Measurements from ENCODE around the gene FKBP5.
"Not testable (repeated sequence)": the region's sequence is repeated elsewhere in the genome, so short reads cannot be mapped to it uniquely, and the experiment has no call there.

The FKBP5 gene

GRCh38 chr6:35688605-35689322 lies at the start of gene FKBP5:
Gene FKBP5, minus strand, starts transcription at chr6:35688915. Its CDS starts 46,091 bp downstream, at chr6:35642824.
- no peak for FAIRE-seq

- FAIRE-seq, result peak; percentile 91
Measured at GRCh38 chr6:35737413-35738211, 48.9 kb upstream of the FKBP5 start.

GRCh38 chr6:35736982-35737412 lies 48.3 kb upstream of the FKBP5 start, which contains the start of gene ARMC12:
Gene ARMC12, plus strand, starts transcription at chr6:35737032. Its CDS starts 77 bp downstream, at chr6:35737109.
- no peak for FAIRE-seq

GRCh38 chr6:35736253-35736894 lies 47.7 kb upstream of the FKBP5 start:
- no peak for FAIRE-seq

- no peak for FAIRE-seq
Measured at GRCh38 chr6:35735452-35735851, 46.7 kb upstream of the FKBP5 start.

- FAIRE-seq, result not testable (repeated sequence)
Measured at GRCh38 chr6:35734319-35734718, 45.6 kb upstream of the FKBP5 start.

GRCh38 chr6:35733633-35734032 lies 44.9 kb upstream of the FKBP5 start:
- no peak for FAIRE-seq

GRCh38 chr6:35731736-35732532 lies 43.2 kb upstream of the FKBP5 start:
- no peak for FAIRE-seq

- FAIRE-seq, result no peak
Measured at GRCh38 chr6:35731414-35731735, 42.7 kb upstream of the FKBP5 start.

GRCh38 chr6:35730745-35731413 lies 42.2 kb upstream of the FKBP5 start:
- FAIRE-seq, result no peak

GRCh38 chr6:35729722-35730121 lies 41.0 kb upstream of the FKBP5 start:
- no peak for FAIRE-seq

GRCh38 chr6:35728683-35729678 lies 40.3 kb upstream of the FKBP5 start:
- FAIRE-seq, result no peak

- no peak for FAIRE-seq
Measured at GRCh38 chr6:35727935-35728682, 39.4 kb upstream of the FKBP5 start.

- FAIRE-seq, result no peak
Measured at GRCh38 chr6:35727231-35727934, 38.7 kb upstream of the FKBP5 start.

GRCh38 chr6:35725721-35726438 lies 37.2 kb upstream of the FKBP5 start:
- FAIRE-seq, result no peak

GRCh38 chr6:35725081-35725708 lies 36.5 kb upstream of the FKBP5 start:
- FAIRE-seq, result no peak

GRCh38 chr6:35724471-35724870 lies 35.8 kb upstream of the FKBP5 start:
- FAIRE-seq, result no peak

GRCh38 chr6:35724059-35724458 lies 35.3 kb upstream of the FKBP5 start:
- FAIRE-seq, result no peak
